EH (cell line): ENCODE data around the gene ZNF219.

ENCODE experiments used
- DNase-seq: peaks from one replicate; pipeline ENCODE4 v3.0.0-alpha.2; 2015; ENCODE audit warnings: low read depth

Gene ZNF219

GRCh38 chr14:21068521-21069387, 29.7 kb downstream of the ZNF219 start:
- peak; percentile 70 for DNase-seq

- no peak for DNase-seq
Observed at GRCh38 chr14:21066882-21067502, 31.5 kb downstream of the ZNF219 start.

- DNase-seq = peak; percentile 91
Observed at GRCh38 chr14:21063479-21063878, 35.0 kb downstream of the ZNF219 start.

GRCh38 chr14:21061347-21061668, 37.1 kb downstream of the ZNF219 start:
- DNase-seq = no peak

- no peak for DNase-seq
Observed at GRCh38 chr14:21060614-21061346, 37.7 kb downstream of the ZNF219 start.

GRCh38 chr14:21059842-21060613, 38.4 kb downstream of the ZNF219 start:
- peak; percentile 65 for DNase-seq

GRCh38 chr14:21058903-21059302, 39.6 kb downstream of the ZNF219 start:
- DNase-seq = no peak

- peak; percentile 50 for DNase-seq
Observed at GRCh38 chr14:21057803-21058675, 40.4 kb downstream of the ZNF219 start, which contains the start of gene RNASE8. Gene RNASE8, plus strand, starts transcription at chr14:21057822. Its CDS starts 71 bp downstream, at chr14:21057893.

- peak; percentile 63 for DNase-seq
Observed at GRCh38 chr14:21056520-21057163, 41.8 kb downstream of the ZNF219 start.

GRCh38 chr14:21055432-21056117, 42.9 kb downstream of the ZNF219 start:
- DNase-seq = no peak

- DNase-seq = no peak
Observed at GRCh38 chr14:21054768-21055145, 43.7 kb downstream of the ZNF219 start.

GRCh38 chr14:21054123-21054767, 44.2 kb downstream of the ZNF219 start:
- DNase-seq = no peak

GRCh38 chr14:21053184-21054122, 45.0 kb downstream of the ZNF219 start:
- no peak for DNase-seq

GRCh38 chr14:21050597-21050996, 47.9 kb downstream of the ZNF219 start:
- DNase-seq = no peak

GRCh38 chr14:21049271-21049673, 49.2 kb downstream of the ZNF219 start:
- DNase-seq = peak; percentile 70

GRCh38 chr14:21048638-21049037, 49.8 kb downstream of the ZNF219 start:
- no peak for DNase-seq

GRCh38 chr14:21047378-21047781, 51.1 kb downstream of the ZNF219 start:
- DNase-seq = peak; percentile 83

GRCh38 chr14:21043974-21044618, 54.4 kb downstream of the ZNF219 start:
- peak; percentile 8 for DNase-seq
